CD4-positive, alpha-beta T cell treated with Interleukin-10 for 1 hour (primary cell): Measurements from ENCODE around the gene ABCC5.

ENCODE experiments used
- DNase-seq: peaks from one replicate; pipeline ENCODE4 v3.0.0-alpha.2; 2020

Gene ABCC5

DNA sequence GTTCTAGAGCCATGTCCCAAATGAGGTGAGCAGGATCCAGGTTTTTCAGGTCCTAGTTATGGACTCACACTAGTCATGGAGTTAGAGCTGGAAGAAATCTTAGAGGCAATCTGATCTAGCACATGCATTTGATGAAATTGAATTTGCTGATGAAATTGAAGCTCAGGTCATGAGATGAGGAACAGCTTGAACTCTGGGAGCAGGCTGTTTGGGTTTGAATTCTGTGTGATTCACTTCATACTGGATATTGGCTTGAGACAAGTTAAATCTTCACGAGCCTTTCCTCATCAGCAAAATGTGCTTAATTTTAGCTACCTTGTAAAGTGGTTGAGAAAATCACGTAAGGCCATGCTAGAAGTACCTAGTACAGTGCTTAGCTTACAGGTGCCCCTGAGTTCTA is 99.5 kb downstream of the ABCC5 start:
- no peak for DNase-seq

- DNase-seq: no peak
Observed at GRCh38 chr3:183917776-183918175, 99.9 kb downstream of the ABCC5 start.

DNA sequence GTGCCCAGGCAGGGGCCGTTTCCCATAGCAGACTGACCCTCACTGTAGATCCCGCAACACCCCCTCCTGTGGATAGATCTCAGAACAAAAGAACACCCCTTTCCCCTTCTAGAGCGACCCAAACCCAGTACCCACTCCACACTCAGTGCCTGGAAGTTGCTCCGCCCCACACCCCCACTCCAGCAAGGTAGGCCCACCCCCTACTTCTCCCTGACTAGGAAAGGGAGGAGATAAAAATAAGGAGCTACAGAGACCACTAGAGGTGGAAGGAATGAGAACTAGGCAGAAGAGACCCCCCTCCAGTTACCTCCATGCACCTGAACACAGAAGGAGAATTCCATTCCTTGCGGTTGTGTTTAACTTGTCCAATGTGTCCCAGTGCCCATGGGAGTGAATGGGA is 102.8 kb downstream of the ABCC5 start:
- DNase-seq: no peak

- no peak for DNase-seq
Observed at GRCh38 chr3:183913580-183913920, 104.1 kb downstream of the ABCC5 start.

GRCh38 chr3:183912895-183913579 is 104.6 kb downstream of the ABCC5 start:
- no peak for DNase-seq

DNA sequence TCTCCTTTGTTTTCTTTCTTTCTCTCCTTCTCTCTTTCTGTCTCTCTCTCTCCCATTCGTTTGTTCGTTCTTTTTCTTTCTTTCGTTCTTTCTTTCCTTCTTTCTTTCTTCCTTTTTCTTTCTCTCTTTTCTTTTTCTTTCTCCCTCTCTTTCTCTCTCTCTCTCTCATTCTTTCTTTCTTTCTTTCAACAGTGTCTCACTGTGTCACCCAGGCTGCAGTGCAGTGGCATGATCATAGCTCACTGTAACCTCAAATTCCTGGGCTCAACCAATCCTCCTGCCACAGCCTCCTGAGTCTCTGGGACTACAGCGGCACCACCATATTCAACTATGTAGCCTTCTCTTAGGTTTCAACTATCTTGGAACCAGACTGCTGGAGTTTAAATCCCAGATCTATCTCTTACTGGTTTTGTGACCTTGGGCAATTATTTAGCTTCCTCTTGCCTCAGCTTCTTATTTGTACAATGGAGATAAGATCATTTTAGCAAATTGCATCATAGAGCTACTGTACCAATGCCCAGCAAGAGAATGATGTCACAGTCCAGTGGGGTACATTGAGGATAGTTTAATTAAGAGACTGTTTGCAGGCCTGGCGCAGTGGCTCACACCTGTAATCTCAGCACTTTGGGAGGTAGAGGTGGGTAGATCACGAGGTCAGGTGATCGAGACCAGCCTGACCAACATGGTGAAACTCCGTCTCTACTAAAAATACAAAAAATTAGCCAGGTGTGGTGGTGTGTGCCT is 105.7 kb downstream of the ABCC5 start:
- no peak for DNase-seq

GRCh38 chr3:183911087-183911486 is 106.6 kb downstream of the ABCC5 start:
- DNase-seq: no peak

GRCh38 chr3:183909030-183909600 is 108.6 kb downstream of the ABCC5 start:
- DNase-seq: no peak

DNA sequence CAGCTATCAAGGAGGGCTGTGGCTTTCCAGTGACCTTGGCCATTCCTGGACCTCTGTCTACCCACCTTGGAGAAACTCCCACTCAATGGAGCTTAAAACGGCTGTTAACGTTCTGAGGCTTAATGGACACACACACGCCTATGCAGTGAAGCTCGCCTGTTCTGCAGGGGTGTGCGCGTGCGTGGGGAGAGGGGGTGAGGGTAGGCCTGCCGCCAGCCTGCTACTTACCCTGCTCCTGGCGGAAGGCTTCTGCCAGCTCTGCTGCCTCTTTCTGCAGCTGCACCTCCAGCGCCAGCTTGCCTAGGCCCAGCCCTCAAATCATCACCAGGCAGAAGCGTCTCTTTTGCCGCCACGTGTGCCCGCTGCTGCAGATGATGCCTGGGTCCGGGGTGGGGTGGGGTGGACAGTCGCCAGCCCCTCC is 109.8 kb downstream of the ABCC5 start:
- DNase-seq: no peak

GRCh38 chr3:183907176-183907575 is 110.5 kb downstream of the ABCC5 start:
- no peak for DNase-seq

DNA sequence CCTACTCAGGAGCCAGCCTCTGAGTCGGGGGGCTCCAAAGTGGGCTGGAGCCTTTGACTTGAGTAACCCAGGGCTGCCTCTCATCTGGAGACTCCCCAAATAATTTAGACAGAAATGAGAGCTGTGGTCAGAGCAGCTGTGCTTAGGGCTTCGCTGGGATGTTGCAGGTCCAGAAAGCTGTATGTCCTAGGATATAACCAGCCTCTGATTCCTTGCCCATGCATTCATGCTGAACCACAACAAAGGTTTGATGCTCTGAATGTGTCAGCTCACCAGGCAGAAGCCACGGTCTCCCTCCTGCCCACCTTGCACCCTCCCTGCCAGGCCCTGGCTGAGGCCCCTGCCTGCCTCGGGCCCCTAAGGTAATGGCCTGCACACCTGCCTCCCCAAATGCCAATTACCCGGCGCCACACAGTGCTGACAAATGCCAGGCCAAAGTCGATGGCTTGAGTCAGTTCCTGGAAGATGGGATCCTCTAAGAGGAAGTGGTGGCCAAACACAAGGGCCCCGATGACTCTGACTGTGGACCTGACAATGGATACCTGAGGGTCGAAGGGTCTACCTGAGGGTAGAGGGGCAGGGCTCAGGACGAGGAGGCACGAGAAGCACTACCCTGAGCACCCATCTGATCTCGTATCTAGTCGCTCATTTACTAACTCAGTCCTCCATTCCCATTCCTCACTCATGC is 111.3 kb downstream of the ABCC5 start:
- DNase-seq: no peak

DNA sequence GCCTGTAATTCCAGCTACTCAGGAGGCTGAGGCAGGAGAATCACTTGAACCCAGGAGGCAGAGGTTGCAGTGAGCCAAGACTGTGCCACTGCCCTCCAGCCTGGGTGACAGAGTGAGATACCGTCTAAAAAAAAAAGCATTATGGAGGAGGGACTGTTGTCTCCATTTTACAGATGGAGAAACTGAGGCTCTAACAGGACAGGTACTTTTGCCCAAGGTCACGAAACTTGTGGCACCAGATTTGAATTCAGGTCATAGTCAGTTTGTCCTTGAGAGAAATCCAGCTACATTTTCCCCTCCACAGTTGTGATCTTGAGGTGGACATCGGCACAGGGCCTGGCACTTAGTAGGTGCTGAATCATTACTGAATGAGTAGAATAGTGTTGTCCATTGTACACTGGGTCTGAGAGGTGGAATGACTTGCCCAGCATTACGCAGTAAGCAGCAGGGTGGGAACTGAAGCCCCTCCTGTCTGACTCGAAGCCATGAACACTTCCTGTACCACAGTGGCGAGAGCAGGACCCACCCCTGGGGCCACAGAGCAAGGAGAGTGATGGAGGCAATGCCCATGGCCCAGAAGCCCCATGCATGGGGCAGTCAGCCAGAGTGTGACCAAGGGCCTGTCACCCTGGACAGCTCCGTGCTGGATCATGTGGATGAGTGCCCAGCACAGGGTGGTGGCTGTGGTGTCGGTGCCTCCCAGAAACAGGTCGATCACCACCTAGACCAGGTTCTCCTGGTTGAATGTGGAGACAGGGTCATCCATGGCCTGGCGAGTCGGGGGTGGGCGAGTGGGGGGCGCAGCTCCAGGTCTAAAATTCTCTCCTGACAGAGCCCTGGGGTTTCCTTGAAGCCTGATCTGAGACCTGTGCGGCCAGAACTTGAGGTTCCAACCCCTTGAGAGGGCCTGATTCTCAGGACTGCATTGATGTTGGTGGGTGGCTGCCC is 112.6 kb downstream of the ABCC5 start:
- no peak for DNase-seq

DNA sequence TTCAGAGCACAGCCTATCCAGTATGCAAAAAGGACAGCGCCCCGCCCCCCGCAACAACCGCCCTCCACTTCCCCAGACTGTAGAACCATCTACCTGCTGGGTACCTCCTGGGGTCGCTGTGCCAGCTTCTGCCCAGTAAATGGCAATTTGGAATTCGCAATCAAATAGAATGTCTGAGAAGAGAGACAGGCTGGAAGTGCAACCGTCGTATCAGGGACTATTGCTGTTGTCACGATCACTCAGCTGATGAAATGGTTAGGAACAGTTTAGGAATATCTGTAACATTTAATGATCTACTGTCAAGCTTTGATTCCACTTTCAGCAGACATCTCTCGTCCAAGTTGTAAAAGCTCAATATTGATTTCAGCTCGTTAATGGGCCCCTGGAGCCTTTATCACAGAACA is 119.7 kb downstream of the ABCC5 start:
- DNase-seq: no peak

DNA sequence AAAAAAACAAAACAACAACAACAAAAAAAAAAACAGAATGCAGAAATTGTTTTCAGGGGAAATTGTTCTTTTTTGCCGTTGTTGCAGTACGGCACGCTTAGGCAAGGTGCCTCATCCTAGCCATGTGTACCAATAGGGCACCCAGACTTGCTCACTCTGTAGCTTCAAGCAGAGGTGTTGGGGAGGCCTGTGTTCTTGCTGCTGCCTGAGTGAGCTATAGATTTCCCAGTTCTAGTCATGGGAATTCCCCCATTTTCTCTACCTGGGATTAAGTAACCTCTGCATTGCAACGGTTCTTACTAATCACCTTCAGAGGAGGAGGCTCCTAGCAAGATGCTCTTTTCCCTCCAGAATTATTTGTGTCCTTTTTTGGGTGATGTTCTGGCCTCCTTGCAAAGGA is 120.1 kb downstream of the ABCC5 start:
- no peak for DNase-seq

DNA sequence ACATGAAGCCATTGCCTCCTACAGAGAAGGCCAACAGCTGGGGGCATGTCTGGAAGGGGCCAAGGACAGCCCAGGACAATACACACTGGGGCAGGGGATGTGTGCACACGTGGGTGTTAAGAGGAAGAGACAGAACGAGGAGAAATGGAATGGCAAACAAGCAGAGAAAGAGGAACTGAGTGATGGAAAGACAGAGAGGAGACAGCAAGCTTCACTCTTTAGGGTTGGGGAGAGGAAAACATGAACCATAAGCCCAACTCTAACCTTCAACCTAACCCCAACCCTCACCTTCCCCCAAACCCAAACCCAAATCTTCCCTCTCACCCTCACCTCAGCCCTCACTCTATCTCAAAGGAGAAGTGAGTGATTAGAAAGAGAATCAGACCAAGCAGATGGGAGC is 121.1 kb downstream of the ABCC5 start:
- no peak for DNase-seq

GRCh38 chr3:183896184-183896583 is 121.5 kb downstream of the ABCC5 start:
- DNase-seq: no peak

DNA sequence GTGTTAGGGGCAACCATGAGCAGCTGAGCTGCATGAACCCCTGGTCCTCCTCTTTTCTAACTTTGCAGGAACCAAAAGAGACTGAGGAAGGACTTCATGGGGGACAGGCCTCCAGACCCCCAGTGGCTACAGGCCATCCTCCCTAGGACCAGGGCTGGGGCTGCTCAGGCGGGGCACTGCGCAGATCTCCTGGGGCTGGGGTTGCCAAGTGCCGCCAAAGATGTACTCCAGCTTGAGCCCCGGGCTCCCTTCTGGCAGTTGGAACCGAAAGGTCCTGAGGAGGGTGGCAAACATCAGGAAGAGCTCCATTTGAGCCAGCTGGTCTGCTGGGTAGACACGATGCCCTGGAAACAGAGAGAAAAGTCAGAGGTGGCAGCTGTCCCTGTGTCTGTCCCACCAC is 121.9 kb downstream of the ABCC5 start:
- DNase-seq: no peak

GRCh38 chr3:183895296-183895695 is 122.4 kb downstream of the ABCC5 start:
- peak; percentile 69 for DNase-seq

GRCh38 chr3:183892610-183893214 is 125.0 kb downstream of the ABCC5 start:
- no peak for DNase-seq

- no peak for DNase-seq
Observed at GRCh38 chr3:183885766-183886165, 131.9 kb downstream of the ABCC5 start.

DNA sequence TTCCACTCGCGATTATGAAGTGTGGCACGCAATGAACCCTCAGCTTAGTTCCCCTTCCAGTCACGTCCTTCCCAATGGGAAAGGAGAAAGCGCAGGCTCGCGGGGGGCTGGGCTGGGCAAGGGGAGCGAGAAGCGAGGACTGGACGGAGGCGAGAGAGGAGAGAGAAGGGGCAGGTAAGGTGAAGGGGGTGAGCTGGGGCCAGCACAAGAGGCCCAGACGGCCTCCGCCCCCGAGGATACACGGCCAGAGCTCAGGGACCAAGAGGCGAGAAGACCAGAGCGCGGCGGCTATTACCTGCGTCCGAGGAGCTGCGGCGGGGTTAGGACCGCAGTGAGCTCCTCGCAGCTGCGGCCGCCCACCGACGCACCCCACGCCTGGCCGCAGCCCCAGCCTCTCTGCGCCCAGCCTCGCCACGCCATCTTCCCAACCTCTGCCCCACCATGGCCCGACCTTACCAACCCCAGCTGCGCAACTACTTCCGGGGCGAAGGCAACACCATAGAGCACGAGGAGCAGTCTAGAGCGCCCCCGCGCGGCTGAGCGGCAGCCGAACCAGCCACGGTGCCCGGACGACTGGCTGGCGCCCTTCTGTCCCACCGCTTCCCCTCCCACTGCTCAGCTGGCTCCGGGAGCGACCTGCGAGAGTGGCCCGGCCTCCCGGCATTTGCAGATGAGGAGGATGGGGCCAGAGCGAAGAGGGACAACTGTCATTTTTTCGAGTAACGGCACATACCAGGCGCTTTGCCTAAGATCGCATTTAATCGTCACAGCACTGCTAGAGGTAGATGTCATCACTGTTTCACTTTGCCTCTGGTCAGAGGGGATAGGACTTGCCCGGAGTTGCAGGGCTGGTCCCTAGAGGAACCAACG is 133.0 kb downstream of the ABCC5 start, which contains the start of gene PARL:
TSS of gene PARL (minus strand) at position 454 of the 870 bp plus-strand sequence. CDS start at position 420, 34 bp downstream.
- peak; percentile 95 for DNase-seq
